Thyroid gland (tissue), 4 donors: ENCODE results near the gene SPATA13.

Source experiments
- POLR2A ChIP-seq, 2 donors: fragments of 450-650 bp; IDR thresholded peaks; one replicate each; pipeline ENCODE4 v1.6.1; 2017; ENCODE audit warnings: antibody characterized with exemption in 2 of 2, mild to moderate bottlenecking in 2 of 2, moderate library complexity in 1 of 2
- TF ChIP-seq, protein P1 (sequence below), 6 experiments: fragments of 200-600 bp in 3 of 6; fragments of 450-650 bp in 3 of 6; sonication (generic) in 3 of 6; IDR thresholded peaks; one replicate each; pipeline ENCODE4 v1.5.1; 2016 to 2019; ENCODE audit warnings: antibody characterized with exemption in 6 of 6, mild to moderate bottlenecking in 2 of 6, inconsistent platforms in 1 of 6, moderate library complexity in 1 of 6

DNA sequence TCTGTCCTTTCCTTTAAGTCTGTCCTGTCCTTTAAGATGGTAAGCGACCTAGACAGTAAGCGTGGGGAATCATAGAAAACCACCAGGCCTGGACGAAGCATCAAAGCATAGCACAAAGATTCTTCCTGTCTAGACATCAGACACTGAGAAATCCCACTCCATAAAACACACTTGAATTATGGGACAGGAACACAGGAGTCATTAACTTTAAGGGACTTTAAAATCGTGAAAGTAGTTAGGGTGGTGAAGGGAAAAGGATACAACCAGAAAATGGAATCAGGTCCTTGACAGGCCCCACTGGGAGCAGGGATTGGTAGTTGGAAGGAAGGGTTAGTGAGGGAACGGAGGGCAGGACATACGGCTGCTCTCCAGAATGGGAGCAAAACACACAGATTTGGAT, 117.2 kb downstream of the SPATA13 start:
- TF ChIP-seq, protein P1, sequence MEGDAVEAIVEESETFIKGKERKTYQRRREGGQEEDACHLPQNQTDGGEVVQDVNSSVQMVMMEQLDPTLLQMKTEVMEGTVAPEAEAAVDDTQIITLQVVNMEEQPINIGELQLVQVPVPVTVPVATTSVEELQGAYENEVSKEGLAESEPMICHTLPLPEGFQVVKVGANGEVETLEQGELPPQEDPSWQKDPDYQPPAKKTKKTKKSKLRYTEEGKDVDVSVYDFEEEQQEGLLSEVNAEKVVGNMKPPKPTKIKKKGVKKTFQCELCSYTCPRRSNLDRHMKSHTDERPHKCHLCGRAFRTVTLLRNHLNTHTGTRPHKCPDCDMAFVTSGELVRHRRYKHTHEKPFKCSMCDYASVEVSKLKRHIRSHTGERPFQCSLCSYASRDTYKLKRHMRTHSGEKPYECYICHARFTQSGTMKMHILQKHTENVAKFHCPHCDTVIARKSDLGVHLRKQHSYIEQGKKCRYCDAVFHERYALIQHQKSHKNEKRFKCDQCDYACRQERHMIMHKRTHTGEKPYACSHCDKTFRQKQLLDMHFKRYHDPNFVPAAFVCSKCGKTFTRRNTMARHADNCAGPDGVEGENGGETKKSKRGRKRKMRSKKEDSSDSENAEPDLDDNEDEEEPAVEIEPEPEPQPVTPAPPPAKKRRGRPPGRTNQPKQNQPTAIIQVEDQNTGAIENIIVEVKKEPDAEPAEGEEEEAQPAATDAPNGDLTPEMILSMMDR (IDR thresholded peaks at IDR 0.05) = no peak
- no peak for TF ChIP-seq POLR2A (IDR thresholded peaks at IDR 0.05)
